ENCODE measurements around the gene SDR9C7. TPM values are rescaled to one million over a fixed set of nuclear protein-coding genes. Genes with fewer than 3 reads are reported as not detected.
"Not testable (repeated sequence)": the region's sequence is repeated elsewhere in the genome, so short reads cannot be mapped to it uniquely, and the experiment has no call there.

Gene SDR9C7
- polyA plus RNA-seq, 1 donor from 2014 or later = not detected

DNA sequence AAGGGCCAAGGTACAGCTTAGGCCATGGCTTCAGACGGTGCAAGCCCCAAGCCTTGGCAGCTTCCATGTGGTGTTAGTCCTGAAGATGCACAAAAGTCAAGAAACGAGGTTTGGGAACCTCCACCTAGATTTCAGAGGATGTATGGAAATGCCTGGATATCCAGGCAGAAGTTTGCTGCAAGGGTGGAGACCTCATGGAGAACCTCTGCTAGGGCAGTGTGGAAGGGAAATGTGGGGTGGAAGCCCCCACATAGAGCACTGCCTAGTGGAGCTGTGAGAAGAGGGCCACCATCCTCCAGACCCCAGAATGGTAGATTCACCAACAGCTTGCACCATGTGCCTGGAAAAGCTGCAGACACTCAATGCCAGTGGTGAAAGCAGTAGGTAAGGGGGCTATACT lies 24.8 kb downstream of the SDR9C7 start:
- not testable (repeated sequence) for H3K4me1 Mint-ChIP-seq, H3K27me3 Mint-ChIP-seq, H3K27ac Mint-ChIP-seq

DNA sequence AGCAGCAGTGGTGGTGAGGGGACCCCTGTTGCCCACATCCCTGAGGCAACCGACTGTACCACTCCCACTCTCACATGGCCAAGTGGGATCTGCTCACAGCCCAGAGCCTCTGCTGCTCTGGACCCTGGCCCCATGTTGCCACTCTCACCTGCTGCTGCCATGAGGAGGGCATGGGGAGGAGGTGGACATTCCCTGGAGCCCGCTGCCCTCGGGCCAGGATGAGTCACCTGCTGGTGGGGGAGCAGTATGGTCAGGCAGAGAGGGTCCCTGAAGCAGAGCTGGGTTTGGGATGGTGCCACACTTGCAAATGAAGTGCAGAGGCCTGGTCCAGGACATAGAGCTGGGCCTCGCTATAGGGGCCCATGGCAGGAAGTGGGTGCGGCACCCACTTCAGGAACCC lies 26.1 kb downstream of the SDR9C7 start:
- Mint-ChIP-seq H3K36me3 (no peaks in the 10 kb centered on the region), H3K4me3 (no peak overlapping the region), H3K27ac (no peak overlapping the region), H3K27me3 (peaks cover 13% of the 10 kb centered on the region), H3K4me1 (peaks cover 0 to 3% (median 0%) of the 10 kb centered on the region in 3 donors), H3K9me3 (peaks cover 4 to 26% (median 21%) of the 10 kb centered on the region in 3 donors)

More for the DNA sequence above, 24.8 kb downstream of the SDR9C7 start:
- H3K9me3 Mint-ChIP-seq = peaks cover 4 to 26% (median 17%) of the 10 kb centered on the region in 3 donors
- H3K36me3 Mint-ChIP-seq, H3K4me3 Mint-ChIP-seq: not testable (repeated sequence)

DNA sequence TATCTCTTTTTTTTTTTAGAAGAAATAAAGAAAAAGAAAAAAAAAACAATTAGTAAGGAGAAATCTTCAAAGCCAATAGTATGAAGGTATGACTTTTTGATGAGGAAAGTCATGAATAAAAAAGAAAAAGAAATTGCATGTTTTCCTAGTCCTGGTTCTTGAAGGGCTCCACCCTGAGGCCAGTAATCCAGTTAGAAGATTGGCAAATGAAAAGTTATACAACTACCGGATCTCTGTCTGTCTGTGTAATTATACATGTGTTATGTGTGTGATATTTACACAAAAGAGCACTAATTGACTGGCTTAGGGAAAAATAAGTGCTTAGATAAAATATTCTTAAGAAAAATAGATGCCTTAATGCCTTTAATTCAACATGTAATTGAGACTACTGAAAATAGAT lies 28.4 kb downstream of the SDR9C7 start:
- H3K9me3 Mint-ChIP-seq = peaks cover 5 to 32% (median 27%) of the 10 kb centered on the region in 3 donors
- no peak overlapping the region for H3K4me3 Mint-ChIP-seq
- peak overlapping the region in 1 of 3 donors; percentile 10 for H3K27ac Mint-ChIP-seq
- H3K36me3 Mint-ChIP-seq = peaks cover 4% of the 10 kb centered on the region
- peaks cover 0 to 3% (median 0%) of the 10 kb centered on the region in 3 donors for H3K4me1 Mint-ChIP-seq
- peaks cover 8% of the 10 kb centered on the region for H3K27me3 Mint-ChIP-seq

- Mint-ChIP-seq H3K36me3 (peaks cover 4% of the 10 kb centered on the region), H3K27me3 (peaks cover 8% of the 10 kb centered on the region), H3K27ac (no peak overlapping the region), H3K4me1 (peaks cover 0 to 3% (median 0%) of the 10 kb centered on the region in 3 donors), H3K9me3 (peaks cover 6 to 27% (median 23%) of the 10 kb centered on the region in 3 donors), H3K4me3 (peak overlapping the region in 1 of 4 donors; percentile 33)
Observed at GRCh38 chr12:56903374-56903773, 30.8 kb downstream of the SDR9C7 start.

- peaks cover 6 to 23% (median 18%) of the 10 kb centered on the region in 3 donors for H3K9me3 Mint-ChIP-seq
- not testable (repeated sequence) for H3K27me3 Mint-ChIP-seq, H3K27ac Mint-ChIP-seq, H3K4me3 Mint-ChIP-seq, H3K36me3 Mint-ChIP-seq, H3K4me1 Mint-ChIP-seq
Observed at GRCh38 chr12:56901313-56901712, 32.9 kb downstream of the SDR9C7 start.

GRCh38 chr12:56900583-56900982 lies 33.6 kb downstream of the SDR9C7 start:
- H3K9me3 Mint-ChIP-seq = peaks cover 6 to 23% (median 18%) of the 10 kb centered on the region in 3 donors
- H3K27ac Mint-ChIP-seq = no peak overlapping the region
- peaks cover 0 to 3% (median 0%) of the 10 kb centered on the region in 3 donors for H3K4me1 Mint-ChIP-seq
- no peak overlapping the region for H3K4me3 Mint-ChIP-seq
- peaks cover 8% of the 10 kb centered on the region for H3K27me3 Mint-ChIP-seq
- peaks cover 7% of the 10 kb centered on the region for H3K36me3 Mint-ChIP-seq

DNA sequence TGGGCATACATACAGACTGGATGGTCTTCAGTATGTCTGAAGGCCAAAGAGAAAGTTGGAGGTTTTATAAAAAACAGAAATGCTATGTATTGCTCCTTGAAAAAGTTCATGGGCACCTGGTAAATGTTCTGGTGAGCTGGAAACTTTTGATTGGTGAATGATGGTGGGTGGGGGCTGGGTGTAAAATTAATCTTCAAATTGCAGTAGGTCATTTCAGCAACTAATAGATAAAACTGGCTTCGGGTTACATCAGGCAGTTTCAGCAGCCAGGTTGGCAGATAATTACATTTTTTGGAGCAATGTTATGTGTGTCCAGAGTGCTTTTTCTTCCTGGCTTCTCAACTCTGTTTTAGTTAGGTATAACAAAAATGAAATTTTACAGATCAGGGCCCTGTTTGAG lies 35.3 kb downstream of the SDR9C7 start:
- peaks cover 7% of the 10 kb centered on the region for H3K36me3 Mint-ChIP-seq
- H3K4me1 Mint-ChIP-seq = no peaks in the 10 kb centered on the region
- no peak overlapping the region for H3K4me3 Mint-ChIP-seq
- H3K9me3 Mint-ChIP-seq = peaks cover 4 to 23% (median 18%) of the 10 kb centered on the region in 3 donors
- H3K27ac Mint-ChIP-seq = no peak overlapping the region
- H3K27me3 Mint-ChIP-seq = peaks cover 2% of the 10 kb centered on the region

GRCh38 chr12:56897844-56898361 lies 36.3 kb downstream of the SDR9C7 start:
- no peaks in the 10 kb centered on the region for H3K27me3 Mint-ChIP-seq
- H3K36me3 Mint-ChIP-seq = peaks cover 7% of the 10 kb centered on the region
- H3K9me3 Mint-ChIP-seq = peaks cover 4 to 19% (median 18%) of the 10 kb centered on the region in 3 donors
- no peak overlapping the region for H3K4me3 Mint-ChIP-seq
- no peaks in the 10 kb centered on the region for H3K4me1 Mint-ChIP-seq
- H3K27ac Mint-ChIP-seq = no peak overlapping the region

DNA sequence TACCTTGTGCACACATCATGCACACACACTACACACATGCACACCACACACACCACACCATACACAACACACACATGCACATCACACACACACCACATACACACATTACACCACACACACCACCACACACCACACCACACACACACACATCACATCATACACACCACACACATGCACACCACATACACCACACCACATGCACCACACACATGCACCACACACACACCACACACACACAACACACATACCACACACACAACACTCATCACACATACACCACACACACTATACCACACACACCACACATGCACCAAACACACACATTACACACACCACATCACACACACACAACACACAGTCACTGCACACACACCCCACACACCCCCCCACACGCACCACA lies 38.1 kb downstream of the SDR9C7 start:
- H3K4me3 Mint-ChIP-seq = no peak overlapping the region
- H3K27ac Mint-ChIP-seq = no peak overlapping the region
- no peaks in the 10 kb centered on the region for H3K4me1 Mint-ChIP-seq
- H3K9me3 Mint-ChIP-seq = peaks cover 4 to 9% (median 8%) of the 10 kb centered on the region in 3 donors
- peaks cover 3% of the 10 kb centered on the region for H3K36me3 Mint-ChIP-seq
- no peaks in the 10 kb centered on the region for H3K27me3 Mint-ChIP-seq

DNA sequence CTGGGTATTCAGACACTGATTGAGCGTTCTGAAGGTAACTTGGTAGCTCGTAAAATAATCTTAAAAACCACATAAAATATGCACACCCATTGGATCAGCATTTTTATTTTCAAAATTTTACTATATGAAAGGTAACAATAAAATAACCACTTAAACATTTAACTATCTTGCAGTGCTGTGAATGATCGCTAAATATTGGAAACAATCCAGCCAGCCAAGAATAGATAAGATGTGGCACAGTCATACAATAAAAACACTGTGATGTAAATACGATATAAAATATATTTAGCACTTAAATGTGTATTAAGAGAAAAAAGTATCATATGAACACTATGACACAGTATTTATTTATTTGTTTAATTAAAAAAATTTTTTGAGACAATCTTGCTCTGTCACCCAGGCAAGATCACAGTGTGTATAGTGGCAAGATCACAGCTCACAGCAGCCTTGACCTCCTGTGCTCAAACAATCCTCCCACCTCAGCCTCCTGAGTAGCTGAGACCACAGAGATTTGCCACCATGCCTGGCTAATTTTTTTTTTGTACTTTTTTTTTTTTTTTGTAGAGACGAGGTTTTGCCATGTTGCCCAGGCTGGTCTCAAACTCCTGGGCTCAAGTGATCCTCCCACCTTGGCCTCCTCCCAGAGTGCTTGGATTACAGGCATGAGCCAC lies 39.4 kb downstream of the SDR9C7 start:
- Mint-ChIP-seq H3K9me3 (peaks cover 3 to 11% (median 6%) of the 10 kb centered on the region in 3 donors), H3K27ac (no peak overlapping the region), H3K4me3 (no peak overlapping the region)

GRCh38 chr12:56891885-56892284 lies 42.3 kb downstream of the SDR9C7 start:
- not testable (repeated sequence) for H3K9me3 Mint-ChIP-seq, H3K27me3 Mint-ChIP-seq, H3K4me1 Mint-ChIP-seq, H3K36me3 Mint-ChIP-seq, H3K4me3 Mint-ChIP-seq, H3K27ac Mint-ChIP-seq

More for the DNA sequence above, 39.4 kb downstream of the SDR9C7 start:
- peaks cover 4% of the 10 kb centered on the region for H3K27me3 Mint-ChIP-seq
- peaks cover 3% of the 10 kb centered on the region for H3K36me3 Mint-ChIP-seq
- no peaks in the 10 kb centered on the region for H3K4me1 Mint-ChIP-seq

- no peak overlapping the region for H3K4me3 Mint-ChIP-seq
- no peak overlapping the region for H3K27ac Mint-ChIP-seq
- no peaks in the 10 kb centered on the region for H3K4me1 Mint-ChIP-seq
- H3K27me3 Mint-ChIP-seq = peaks cover 9% of the 10 kb centered on the region
- H3K36me3 Mint-ChIP-seq = no peaks in the 10 kb centered on the region
- H3K9me3 Mint-ChIP-seq = peaks cover 11 to 38% (median 24%) of the 10 kb centered on the region in 3 donors
Observed at GRCh38 chr12:56886319-56886718, 47.9 kb downstream of the SDR9C7 start.

DNA sequence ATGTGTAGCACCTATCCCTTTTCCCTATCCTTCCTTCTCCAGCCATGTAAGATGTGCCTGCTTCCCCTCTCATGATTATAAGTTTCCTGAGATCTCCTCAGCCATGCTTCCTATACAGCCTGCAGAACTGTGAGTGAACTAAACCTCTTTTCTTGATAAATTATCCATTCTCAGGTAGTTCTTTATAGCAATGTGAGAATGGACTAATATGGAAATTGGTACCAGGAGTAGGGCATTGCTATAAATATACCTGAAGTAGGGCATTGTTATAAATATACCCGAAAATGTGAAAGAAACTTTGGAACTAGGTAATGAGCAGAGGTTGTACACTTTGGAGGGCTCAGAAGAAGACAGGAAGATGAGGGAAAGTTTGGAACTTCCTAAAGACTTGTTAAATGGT lies 48.9 kb downstream of the SDR9C7 start:
- no peak overlapping the region for H3K4me3 Mint-ChIP-seq
- H3K36me3 Mint-ChIP-seq = no peaks in the 10 kb centered on the region
- peaks cover 11 to 34% (median 25%) of the 10 kb centered on the region in 3 donors for H3K9me3 Mint-ChIP-seq
- H3K27me3 Mint-ChIP-seq = peaks cover 5% of the 10 kb centered on the region
- no peak overlapping the region for H3K27ac Mint-ChIP-seq
- H3K4me1 Mint-ChIP-seq = no peaks in the 10 kb centered on the region

DNA sequence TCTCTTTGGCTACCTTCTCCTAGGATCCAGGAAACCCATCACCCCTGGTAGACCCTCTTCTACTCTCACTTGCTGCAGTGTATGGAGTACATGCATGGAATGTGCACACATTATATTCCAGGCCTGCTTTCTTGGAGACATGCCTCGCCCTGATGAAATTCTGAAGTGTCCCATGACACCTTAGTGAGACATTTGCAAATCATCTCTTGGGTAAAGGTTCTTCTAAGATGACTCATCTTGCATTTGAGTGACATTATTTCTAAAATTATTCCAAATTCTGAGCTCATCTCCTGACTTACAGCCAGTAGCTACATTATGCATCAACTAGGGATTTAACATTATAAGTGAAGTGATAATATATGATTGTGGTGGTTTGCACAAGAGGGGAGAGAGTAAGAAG lies 49.8 kb downstream of the SDR9C7 start:
- Mint-ChIP-seq H3K27ac (no peak overlapping the region), H3K4me3 (no peak overlapping the region), H3K36me3 (no peaks in the 10 kb centered on the region), H3K4me1 (no peaks in the 10 kb centered on the region), H3K27me3 (peaks cover 5% of the 10 kb centered on the region), H3K9me3 (peaks cover 12 to 34% (median 27%) of the 10 kb centered on the region in 3 donors)

- not testable (repeated sequence) for H3K27ac Mint-ChIP-seq, H3K27me3 Mint-ChIP-seq, H3K36me3 Mint-ChIP-seq, H3K4me1 Mint-ChIP-seq, H3K4me3 Mint-ChIP-seq
- peaks cover 12 to 34% (median 25%) of the 10 kb centered on the region in 3 donors for H3K9me3 Mint-ChIP-seq
Observed at GRCh38 chr12:56882407-56882806, 51.8 kb downstream of the SDR9C7 start.
